ENCODE results near the gene MAN2B2. TPM values are rescaled to one million over a fixed set of nuclear protein-coding genes. Genes with fewer than 3 reads are reported as not detected.

The MAN2B2 gene
- total RNA-seq, 2 experiments from 2014 or later = 13.7 to 19.4 TPM

- CTCF ChIA-PET (ENCODE audit: unreplicated experiment) = interaction anchor here (0.5 kb wide), 1 partner anchor 100 kb away, joined by 3 read pairs; no protein-coding TSS in a partner anchor
- intact Hi-C loops (cut with micrococcal nuclease; ENCODE audit: unreplicated experiment) = no loop called here
Observed at GRCh38 chr4:6612961-6613675, 38.1 kb downstream of the MAN2B2 start.

DNA sequence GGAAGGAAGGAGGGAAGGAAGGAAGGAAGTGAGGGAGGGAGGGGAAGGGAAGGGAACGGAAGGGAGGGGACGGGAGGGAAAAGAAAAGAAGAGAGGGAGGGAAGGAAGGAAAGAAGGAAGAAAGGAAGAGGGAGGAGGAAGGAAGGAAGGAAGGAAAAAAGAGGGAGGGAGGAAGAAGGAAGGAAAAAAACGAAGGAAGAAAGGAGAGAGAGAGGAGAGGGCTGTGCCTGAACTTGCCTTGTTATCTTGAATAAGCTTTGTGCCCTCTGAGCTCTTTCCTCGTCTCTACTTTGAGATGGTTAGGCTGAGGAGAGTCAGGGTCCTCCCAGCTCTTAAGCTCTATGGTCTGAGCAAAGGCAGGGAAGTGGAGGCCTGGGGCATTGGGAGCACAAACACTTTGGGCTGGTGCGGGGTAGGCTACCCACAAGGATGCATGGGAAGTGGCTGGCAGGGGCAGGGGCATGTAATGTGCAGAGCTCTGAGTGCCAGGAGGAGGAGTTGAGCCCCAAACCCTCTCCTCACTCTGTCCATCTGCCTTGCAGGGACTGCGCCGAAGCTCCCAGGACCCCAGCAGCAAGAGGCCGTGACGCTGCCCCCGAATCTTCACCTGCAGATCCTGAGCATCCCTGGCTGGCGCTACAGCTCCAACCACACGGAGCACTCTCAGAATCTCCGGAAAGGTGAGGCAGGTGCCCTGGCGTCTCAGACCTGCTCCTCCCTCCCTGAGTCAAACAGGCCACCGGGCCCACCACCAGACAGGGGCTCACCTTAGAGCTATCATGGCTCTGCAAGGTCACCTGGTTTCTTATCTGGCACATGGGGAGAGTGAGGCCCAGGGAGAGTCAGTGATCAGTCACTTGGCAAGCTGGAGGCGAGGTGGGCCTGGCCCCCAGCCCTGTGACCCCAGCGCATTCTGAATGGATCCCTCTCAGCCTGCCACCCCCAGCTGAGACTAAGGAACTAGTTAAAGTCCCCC lies 39.0 kb downstream of the MAN2B2 start:
- H3K4me1 ChIP-seq (ENCODE audit: insufficient read depth, low read length, poor library complexity, severe bottlenecking) = no peaks in the 10 kb centered on the region
- H3K79me2 ChIP-seq (ENCODE audit: insufficient read depth, low read depth, low read length) = no peaks in the 10 kb centered on the region
- H3K9me3 ChIP-seq (ENCODE audit: low read length) = no peaks in the 10 kb centered on the region
- no peak overlapping the region for H3K27ac ChIP-seq (ENCODE audit: low read depth, low read length, poor library complexity, severe bottlenecking)
- no peaks in the 10 kb centered on the region for H4K20me1 ChIP-seq (ENCODE audit: insufficient read depth, low read length)
- ChIA-PET CTCF (ENCODE audit: unreplicated experiment) (interaction anchor here (0.5 kb wide), 1 partner anchor 99 kb away, joined by 3 read pairs; no protein-coding TSS in a partner anchor), POLR2A (interaction anchor here (0.7 to 1.2 kb wide), 2 partner anchors 19 to 450 kb away, joined by 3 to 4 read pairs; no protein-coding TSS in a partner anchor)
- peaks cover 16% of the 10 kb centered on the region for H3K36me3 ChIP-seq (ENCODE audit: insufficient read depth, low read length)
- H3K4me2 ChIP-seq (ENCODE audit: low read length) = no peak overlapping the region
- no peak for DNase-seq (ENCODE audit: low spot score)
- no peak for TF ChIP-seq CTCF (conservative IDR thresholded peaks at IDR 0.05; ENCODE audit: low read length)
- BruUV-seq (replicated peaks) = no TSS peak
- no peak overlapping the region for H2AFZ ChIP-seq (ENCODE audit: low read length)
- no peaks in the 10 kb centered on the region for H3K9me2 ChIP-seq (ENCODE audit: insufficient read depth, low read length)
- intact Hi-C loops (cut with micrococcal nuclease; ENCODE audit: unreplicated experiment) = no loop called here
- no peak overlapping the region for H3K4me3 ChIP-seq (ENCODE audit: low read depth, low read length, poor library complexity, severe bottlenecking)

More at GRCh38 chr4:6612961-6613675, 38.1 kb downstream of the MAN2B2 start:
- peaks cover 16% of the 10 kb centered on the region for H3K36me3 ChIP-seq (ENCODE audit: insufficient read depth, low read length)
- H3K9me2 ChIP-seq (ENCODE audit: insufficient read depth, low read length) = no peaks in the 10 kb centered on the region
- no peak for DNase-seq (ENCODE audit: low spot score)
- POLR2A ChIA-PET = interaction anchor here (0.7 to 1.2 kb wide), 2 partner anchors 20 to 451 kb away, joined by 3 to 4 read pairs; no protein-coding TSS in a partner anchor
- no TSS peak for BruUV-seq (replicated peaks)
- H3K27ac ChIP-seq (ENCODE audit: low read depth, low read length, poor library complexity, severe bottlenecking) = no peak overlapping the region
- no peaks in the 10 kb centered on the region for H3K4me1 ChIP-seq (ENCODE audit: insufficient read depth, low read length, poor library complexity, severe bottlenecking)
- H3K4me2 ChIP-seq (ENCODE audit: low read length) = no peak overlapping the region
- H2AFZ ChIP-seq (ENCODE audit: low read length) = no peak overlapping the region
- no peak overlapping the region for H3K4me3 ChIP-seq (ENCODE audit: low read depth, low read length, poor library complexity, severe bottlenecking)
- H3K9me3 ChIP-seq (ENCODE audit: low read length) = no peaks in the 10 kb centered on the region
- no peak for TF ChIP-seq EZH2phosphoT487 (IDR thresholded peaks at IDR 0.05; ENCODE audit: borderline replicate concordance, low read depth, low read length)
- TF ChIP-seq CTCF (conservative IDR thresholded peaks at IDR 0.05; ENCODE audit: low read length) = no peak
- H4K20me1 ChIP-seq (ENCODE audit: insufficient read depth, low read length) = no peaks in the 10 kb centered on the region
- no peaks in the 10 kb centered on the region for H3K79me2 ChIP-seq (ENCODE audit: insufficient read depth, low read depth, low read length)
